Keratinocyte (primary cell): ENCODE measurements around the gene MAD1L1. TPM values are rescaled to one million over a fixed set of nuclear protein-coding genes. Genes with fewer than 3 reads are reported as not detected.

Source experiments
- DNase-seq: peaks from one replicate; pipeline ENCODE4 v3.0.0-alpha.2; 2011; ENCODE audit warnings: low read depth, missing footprints, low spot score
- FAIRE-seq: peaks from 2 replicates; lab custom pipeline; 2011; peaks lifted over from hg19 to GRCh38; lab: Jason Lieb, UNC
- H2AFZ ChIP-seq: 2 replicates; pipeline ENCODE4 v1.6.0; 2012; ENCODE audit warnings: low read length, control low read depth, inconsistent platforms; ENCODE audit not compliant: control insufficient read depth
- H3K27ac ChIP-seq: 2 replicates; pipeline ENCODE4 v1.5.1; 2011; ENCODE audit warnings: low read length; ENCODE audit not compliant: control insufficient read depth, insufficient read depth
- H3K27me3 ChIP-seq: 3 replicates; pipeline ENCODE4 v1.6.0; 2011; ENCODE audit warnings: low read length; ENCODE audit not compliant: control insufficient read depth, insufficient read depth; ENCODE audit errors: extremely low read depth
- H3K36me3 ChIP-seq, 2 experiments: 2 replicates in 1 of 2; 3 replicates in 1 of 2; pipeline ENCODE4 v1.5.1; 2011; ENCODE audit warnings: low read length in 2 of 2, mild to moderate bottlenecking in 1 of 2; ENCODE audit not compliant: control insufficient read depth in 2 of 2, insufficient read depth in 2 of 2; ENCODE audit errors: extremely low read depth in 1 of 2
- H3K4me1 ChIP-seq: 3 replicates; pipeline ENCODE4 v1.5.1; 2011; ENCODE audit warnings: low read length; ENCODE audit not compliant: control insufficient read depth, insufficient read depth; ENCODE audit errors: extremely low read depth
- H3K4me2 ChIP-seq: 3 replicates; pipeline ENCODE4 v1.6.0; 2011; ENCODE audit warnings: low read depth, low read length; ENCODE audit not compliant: control insufficient read depth, insufficient read depth; ENCODE audit errors: extremely low read depth
- H3K4me3 ChIP-seq, 3 experiments: fragments of 200-600 bp in 1 of 3; sonication (generic) in 1 of 3; 2 replicates in 2 of 3; 3 replicates in 1 of 3; pipeline ENCODE4 v1.5.1; 2011 to 2016; ENCODE audit warnings: low read length in 3 of 3, mild to moderate bottlenecking in 3 of 3, control low read depth in 2 of 3, inconsistent platforms in 1 of 3, low read depth in 1 of 3, mixed read lengths in 1 of 3, mixed run types in 1 of 3, moderate library complexity in 1 of 3; ENCODE audit not compliant: control insufficient read depth in 2 of 3, insufficient read depth in 2 of 3; ENCODE audit errors: extremely low read depth in 1 of 3
- H3K79me2 ChIP-seq: 2 replicates; pipeline ENCODE4 v1.6.0; 2012; ENCODE audit warnings: low read length; ENCODE audit not compliant: control insufficient read depth, insufficient read depth
- H3K9ac ChIP-seq: 3 replicates; pipeline ENCODE4 v1.6.0; 2011; ENCODE audit warnings: low read length; ENCODE audit not compliant: control insufficient read depth, insufficient read depth; ENCODE audit errors: extremely low read depth
- H3K9me1 ChIP-seq: 3 replicates; pipeline ENCODE4 v1.6.0; 2011; ENCODE audit warnings: low read length; ENCODE audit not compliant: control insufficient read depth, insufficient read depth; ENCODE audit errors: extremely low read depth
- H3K9me3 ChIP-seq: 2 replicates; pipeline ENCODE4 v1.5.1; 2012; ENCODE audit warnings: low read depth, low read length; ENCODE audit not compliant: control insufficient read depth
- H4K20me1 ChIP-seq: 3 replicates; pipeline ENCODE4 v1.6.0; 2011; ENCODE audit warnings: low read length; ENCODE audit not compliant: control insufficient read depth, insufficient read depth; ENCODE audit errors: extremely low read depth
- EZH2 ChIP-seq: IDR thresholded peaks from one replicate; pipeline ENCODE4 v1.6.1; 2012; ENCODE audit warnings: inconsistent platforms, mild to moderate bottlenecking, low read length, moderate library complexity
- dilution Hi-C: fragments of 300-500 bp; cut with MboI; formaldehyde crosslinking; loops from one replicate; pipeline ENCODE4 v1.7.0; 2020; ENCODE audit warnings: low sequenced_read_pairs; ENCODE audit not compliant: extremely low pct_ligation_motif_present
- polyA plus RNA-seq, 5 experiments: library from polyadenylated mRNA; depleted of rRNA in 3 of 5; stranded (reverse) in 3 of 5; stranded (forward) in 1 of 5; unstranded in 1 of 5; fragments of >200 nt; gene quantifications; 1 replicate in 1 of 5; 2 replicates in 3 of 5; 3 replicates in 1 of 5; pipeline versions ENCODE4 v1.2.1 to v1.2.3, GENCODE V29; 2011 to 2012; ENCODE audit warnings: missing spikeins in 2 of 5, low read depth in 1 of 5, low replicate concordance in 1 of 5
- TF ChIP-seq, protein P1 (sequence below), 3 experiments: IDR thresholded peaks in 1 of 3; conservative IDR thresholded peaks in 1 of 3; optimal IDR thresholded peaks in 1 of 3; 2 replicates in 2 of 3; 3 replicates in 1 of 3; pipeline versions ENCODE3 to v1.5.1; 2011; ENCODE audit warnings: low read length in 3 of 3, mild to moderate bottlenecking in 3 of 3, moderate library complexity in 2 of 3, control low read depth in 1 of 3, inconsistent platforms in 1 of 3; ENCODE audit not compliant: insufficient read depth in 2 of 3; ENCODE audit errors: extremely low read depth in 1 of 3

Gene MAD1L1
- polyA plus RNA-seq, 1 donor (not counting 4 experiments of a cell fraction or from before 2014, with no cell fraction given) = 18.0 TPM

DNA sequence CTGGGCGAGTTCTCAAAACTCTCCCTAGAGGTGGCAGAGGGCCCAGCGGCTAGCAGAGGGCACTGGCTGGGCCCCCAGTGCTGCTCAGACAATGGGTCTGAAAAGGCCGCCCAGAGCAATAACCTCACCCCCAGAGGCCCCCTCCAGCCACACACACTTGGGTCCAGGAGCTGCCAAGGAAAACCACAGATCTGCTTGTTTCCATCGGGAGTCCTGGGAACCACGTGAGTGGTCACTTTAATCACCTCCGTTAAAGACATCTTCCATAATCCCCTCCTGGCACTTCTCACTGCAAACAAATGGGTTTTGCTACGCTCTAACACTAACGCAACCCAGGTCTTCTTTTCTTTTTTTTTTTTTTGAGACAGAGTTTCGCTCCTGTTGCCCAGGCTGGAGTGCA, 39.3 kb upstream of the MAD1L1 start:
- Histone ChIP-seq H3K9me1 (no peaks in the 10 kb centered on the region), H3K4me2 (no peak overlapping the region), H3K79me2 (no peaks in the 10 kb centered on the region), H4K20me1 (no peaks in the 10 kb centered on the region), H3K9me3 (no peaks in the 10 kb centered on the region), H3K27me3 (no peaks in the 10 kb centered on the region), H3K36me3 (peaks cover 0 to 6% of the 10 kb centered on the region in 2 experiments), H3K4me3 (no peak overlapping the region), H3K9ac (no peak overlapping the region), H2AFZ (no peak overlapping the region), H3K27ac (no peak overlapping the region), H3K4me1 (no peaks in the 10 kb centered on the region)
- TF ChIP-seq, protein P1, sequence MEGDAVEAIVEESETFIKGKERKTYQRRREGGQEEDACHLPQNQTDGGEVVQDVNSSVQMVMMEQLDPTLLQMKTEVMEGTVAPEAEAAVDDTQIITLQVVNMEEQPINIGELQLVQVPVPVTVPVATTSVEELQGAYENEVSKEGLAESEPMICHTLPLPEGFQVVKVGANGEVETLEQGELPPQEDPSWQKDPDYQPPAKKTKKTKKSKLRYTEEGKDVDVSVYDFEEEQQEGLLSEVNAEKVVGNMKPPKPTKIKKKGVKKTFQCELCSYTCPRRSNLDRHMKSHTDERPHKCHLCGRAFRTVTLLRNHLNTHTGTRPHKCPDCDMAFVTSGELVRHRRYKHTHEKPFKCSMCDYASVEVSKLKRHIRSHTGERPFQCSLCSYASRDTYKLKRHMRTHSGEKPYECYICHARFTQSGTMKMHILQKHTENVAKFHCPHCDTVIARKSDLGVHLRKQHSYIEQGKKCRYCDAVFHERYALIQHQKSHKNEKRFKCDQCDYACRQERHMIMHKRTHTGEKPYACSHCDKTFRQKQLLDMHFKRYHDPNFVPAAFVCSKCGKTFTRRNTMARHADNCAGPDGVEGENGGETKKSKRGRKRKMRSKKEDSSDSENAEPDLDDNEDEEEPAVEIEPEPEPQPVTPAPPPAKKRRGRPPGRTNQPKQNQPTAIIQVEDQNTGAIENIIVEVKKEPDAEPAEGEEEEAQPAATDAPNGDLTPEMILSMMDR (optimal IDR thresholded peaks at IDR 0.05 in 1 of 3, IDR thresholded peaks at IDR 0.05 in 1 of 3, conservative IDR thresholded peaks at IDR 0.05 in 1 of 3; ENCODE audit: extremely low read depth in 1 of 3, insufficient read depth in 2 of 3, low read length in 3 of 3) = no peak
- FAIRE-seq = no peak
- dilution Hi-C loops = no loop called here
- DNase-seq = no peak

DNA sequence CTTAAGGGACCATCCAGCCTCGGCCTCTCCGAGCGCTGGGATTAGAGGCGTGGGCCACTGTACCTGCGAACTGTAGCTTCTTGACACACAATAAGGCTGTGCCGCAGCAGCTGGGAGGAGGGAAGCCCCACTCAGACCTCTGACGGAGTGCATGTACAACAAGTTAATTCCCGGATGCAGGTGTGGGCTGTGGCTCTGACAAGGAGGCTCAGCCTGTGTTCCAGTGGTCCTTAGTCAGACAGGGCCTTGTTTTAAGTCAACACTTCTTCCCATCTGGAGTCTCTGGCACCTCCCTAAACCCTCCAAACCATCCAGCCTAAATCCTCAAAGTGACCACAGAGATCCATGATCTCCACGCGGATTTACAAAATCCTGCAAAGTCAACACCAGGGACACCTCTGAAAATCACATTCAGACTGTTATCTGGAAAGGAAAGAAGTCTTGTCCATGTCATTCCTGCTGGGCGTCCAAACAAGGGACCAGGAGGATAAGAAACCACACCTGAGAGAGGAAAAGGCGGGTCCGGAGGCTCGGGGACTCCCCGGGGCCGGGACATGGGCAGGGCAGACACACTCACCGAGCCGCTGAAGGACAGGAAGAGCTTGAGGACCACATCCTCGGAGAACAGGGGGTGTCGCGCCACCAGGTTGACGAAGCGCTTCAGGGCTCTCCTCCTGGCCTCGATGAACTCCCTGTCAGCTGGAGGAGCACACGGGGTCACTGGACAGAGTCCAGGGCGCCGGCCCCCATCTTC, 38.7 kb upstream of the MAD1L1 start:
- H3K27me3 ChIP-seq = no peaks in the 10 kb centered on the region
- FAIRE-seq = no peak

More for the DNA sequence above, 38.7 kb upstream of the MAD1L1 start:
- H3K4me2 ChIP-seq = no peak overlapping the region
- no peak overlapping the region for H2AFZ ChIP-seq
- H3K9me3 ChIP-seq = no peaks in the 10 kb centered on the region
- TF ChIP-seq EZH2 = no peak
- TF ChIP-seq, protein P1 (optimal IDR thresholded peaks at IDR 0.05 in 1 of 3, IDR thresholded peaks at IDR 0.05 in 1 of 3, conservative IDR thresholded peaks at IDR 0.05 in 1 of 3; ENCODE audit: extremely low read depth in 1 of 3, insufficient read depth in 2 of 3, low read length in 3 of 3) = no peak
- peaks cover 0 to 6% of the 10 kb centered on the region in 2 experiments for H3K36me3 ChIP-seq
- no peaks in the 10 kb centered on the region for H3K79me2 ChIP-seq
- H3K9ac ChIP-seq = no peak overlapping the region
- H4K20me1 ChIP-seq = no peaks in the 10 kb centered on the region
- no peak for DNase-seq
- H3K4me3 ChIP-seq = no peak overlapping the region
- no peaks in the 10 kb centered on the region for H3K9me1 ChIP-seq
- H3K4me1 ChIP-seq = no peaks in the 10 kb centered on the region
- dilution Hi-C loops = no loop called here
- no peak overlapping the region for H3K27ac ChIP-seq
